Measurements from ENCODE around the gene CAPN3. TPM values are rescaled to one million over a fixed set of nuclear protein-coding genes. Genes with fewer than 3 reads are reported as not detected.

CAPN3 gene
- total and polyA plus RNA-seq, 2 donors (not counting 3 experiments of a cell fraction or from before 2014, with no cell fraction given), result 2.2 to 3.7 TPM

DNA sequence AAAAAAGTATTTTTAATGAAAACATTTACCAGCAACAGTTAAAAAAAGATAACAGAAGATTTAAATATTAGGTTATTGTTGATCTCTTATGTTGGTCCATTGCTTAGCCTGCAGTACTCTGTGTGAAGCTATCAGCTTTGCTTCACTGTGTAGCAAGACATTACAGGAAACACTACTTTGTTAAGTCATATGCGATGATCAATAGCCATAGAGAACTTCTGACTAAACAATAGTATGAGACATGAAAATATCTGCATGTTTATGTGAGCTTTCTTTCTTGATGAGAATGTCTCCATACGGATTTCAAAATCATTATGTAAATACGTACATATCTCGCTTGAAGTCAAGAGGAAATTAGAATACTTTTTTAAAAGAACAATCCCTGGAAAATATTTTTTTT lies 27.0 kb upstream of the CAPN3 start:
- dilution Hi-C loops (cut with MboI; ENCODE audit: extremely low pct_ligation_motif_present, low sequenced_read_pairs) (no loop called here), intact Hi-C loops (cut with micrococcal nuclease) (no loop called here)
- CTCF ChIA-PET, result interaction anchor here (1.4 to 1.6 kb wide), 2 partner anchors 24 to 26 kb away, joined by 3 read pairs; no protein-coding TSS in a partner anchor
- no TSS peak for BruUV-seq (replicated peaks)
- peak overlapping the region; percentile 8 for H3K27ac ChIP-seq (ENCODE audit: insufficient read depth, low read depth, low read length)
- H3K9me1 ChIP-seq (replicated peaks; ENCODE audit: control insufficient read depth, extremely low read depth, insufficient read depth, low read length), result no peaks in the 10 kb centered on the region
- H3K4me3 ChIP-seq (replicated peaks in 1 of 3; ENCODE audit: insufficient read depth in 1 of 3, low read depth in 1 of 3, low read length in 3 of 3), result no peak overlapping the region
- H3K4me1 ChIP-seq (ENCODE audit: control insufficient read depth, extremely low read depth, insufficient read depth, low read length), result no peaks in the 10 kb centered on the region
- H3K4me2 ChIP-seq (ENCODE audit: insufficient read depth, low read length), result peak overlapping the region; percentile 10
- no peak overlapping the region for H2AFZ ChIP-seq (ENCODE audit: low read depth, low read length)
- FAIRE-seq, result no peak
- DNase-seq (ENCODE audit: low read depth, low spot score), result peak; percentile 41
- H3K9me3 ChIP-seq (replicated peaks; ENCODE audit: control insufficient read depth, insufficient read depth, low read length), result no peaks in the 10 kb centered on the region
- H3K79me2 ChIP-seq (ENCODE audit: control insufficient read depth, insufficient read depth, low read length), result no peaks in the 10 kb centered on the region
- H3K27me3 ChIP-seq (ENCODE audit: control insufficient read depth in 2 of 2, insufficient read depth in 2 of 2, low read length in 2 of 2), result no peaks in the 10 kb centered on the region
- H3K36me3 ChIP-seq (ENCODE audit: control insufficient read depth in 2 of 2, extremely low read depth in 1 of 2, insufficient read depth in 2 of 2, low read length in 2 of 2), result no peaks in the 10 kb centered on the region
- POLR2A ChIA-PET, result no interaction called here
- no peak overlapping the region for H3K9ac ChIP-seq (replicated peaks; ENCODE audit: extremely low read depth, insufficient read depth, low read length)
- TF ChIP-seq MYC (IDR thresholded peaks at IDR 0.05; ENCODE audit: low read depth, low read length) (no peak), GATA2 (IDR thresholded peaks at IDR 0.05; ENCODE audit: insufficient read depth, insufficient read length, low read depth, low read length) (no peak), EZH2 (IDR thresholded peaks at IDR 0.05; ENCODE audit: borderline replicate concordance, low read depth, low read length, severe bottlenecking) (no peak), JUN (IDR thresholded peaks at IDR 0.05; ENCODE audit: borderline replicate concordance, insufficient read depth, insufficient read length, low read depth) (peak; percentile 36), POLR2A (IDR thresholded peaks at IDR 0.05; ENCODE audit: low read depth, low read length) (no peak), FOS (IDR thresholded peaks at IDR 0.05; ENCODE audit: borderline replicate concordance, insufficient read depth, low read length) (peak; percentile 29)
- TF ChIP-seq, protein P1, sequence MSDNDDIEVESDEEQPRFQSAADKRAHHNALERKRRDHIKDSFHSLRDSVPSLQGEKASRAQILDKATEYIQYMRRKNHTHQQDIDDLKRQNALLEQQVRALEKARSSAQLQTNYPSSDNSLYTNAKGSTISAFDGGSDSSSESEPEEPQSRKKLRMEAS (IDR thresholded peaks at IDR 0.05; ENCODE audit: insufficient read depth, insufficient read length), result no peak
- no peaks in the 10 kb centered on the region for H4K20me1 ChIP-seq (replicated peaks; ENCODE audit: control insufficient read depth, extremely low read depth, insufficient read depth, low read length)

DNA sequence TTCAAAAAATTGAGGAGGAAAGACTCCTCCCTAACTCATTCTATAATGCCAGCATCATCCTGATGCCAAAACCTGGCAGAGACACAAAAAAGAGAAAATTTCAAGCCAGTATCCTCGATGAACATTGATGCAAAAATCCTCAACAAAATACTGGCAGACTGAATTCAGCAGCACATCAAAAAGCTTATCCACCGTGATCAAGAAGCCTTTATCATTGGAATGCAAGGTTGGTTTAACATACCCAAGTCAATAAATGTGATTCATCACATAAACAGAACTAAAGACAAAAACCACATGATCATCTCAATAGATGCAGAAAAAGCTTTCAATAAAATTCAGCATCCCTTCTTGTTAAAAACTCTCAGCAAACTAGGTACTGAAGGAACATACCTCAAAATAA lies 24.2 kb upstream of the CAPN3 start:
- H2AFZ ChIP-seq (ENCODE audit: low read depth, low read length), result no peak overlapping the region
- H3K4me3 ChIP-seq (replicated peaks in 1 of 3; ENCODE audit: insufficient read depth in 1 of 3, low read depth in 1 of 3, low read length in 3 of 3), result no peak overlapping the region
- POLR2A ChIA-PET, result no interaction called here
- DNase-seq (ENCODE audit: low read depth, low spot score), result no peak
- H3K9me1 ChIP-seq (replicated peaks; ENCODE audit: control insufficient read depth, extremely low read depth, insufficient read depth, low read length), result no peaks in the 10 kb centered on the region
- CTCF ChIA-PET, result no interaction called here
- H3K27me3 ChIP-seq (ENCODE audit: control insufficient read depth in 2 of 2, insufficient read depth in 2 of 2, low read length in 2 of 2), result no peaks in the 10 kb centered on the region
- TF ChIP-seq POLR2AphosphoS5 (IDR thresholded peaks at IDR 0.05; ENCODE audit: insufficient read depth, low read depth, low read length), result no peak
- TF ChIP-seq EZH2 (IDR thresholded peaks at IDR 0.05; ENCODE audit: borderline replicate concordance, low read depth, low read length, severe bottlenecking), result no peak
- TF ChIP-seq, protein P2, sequence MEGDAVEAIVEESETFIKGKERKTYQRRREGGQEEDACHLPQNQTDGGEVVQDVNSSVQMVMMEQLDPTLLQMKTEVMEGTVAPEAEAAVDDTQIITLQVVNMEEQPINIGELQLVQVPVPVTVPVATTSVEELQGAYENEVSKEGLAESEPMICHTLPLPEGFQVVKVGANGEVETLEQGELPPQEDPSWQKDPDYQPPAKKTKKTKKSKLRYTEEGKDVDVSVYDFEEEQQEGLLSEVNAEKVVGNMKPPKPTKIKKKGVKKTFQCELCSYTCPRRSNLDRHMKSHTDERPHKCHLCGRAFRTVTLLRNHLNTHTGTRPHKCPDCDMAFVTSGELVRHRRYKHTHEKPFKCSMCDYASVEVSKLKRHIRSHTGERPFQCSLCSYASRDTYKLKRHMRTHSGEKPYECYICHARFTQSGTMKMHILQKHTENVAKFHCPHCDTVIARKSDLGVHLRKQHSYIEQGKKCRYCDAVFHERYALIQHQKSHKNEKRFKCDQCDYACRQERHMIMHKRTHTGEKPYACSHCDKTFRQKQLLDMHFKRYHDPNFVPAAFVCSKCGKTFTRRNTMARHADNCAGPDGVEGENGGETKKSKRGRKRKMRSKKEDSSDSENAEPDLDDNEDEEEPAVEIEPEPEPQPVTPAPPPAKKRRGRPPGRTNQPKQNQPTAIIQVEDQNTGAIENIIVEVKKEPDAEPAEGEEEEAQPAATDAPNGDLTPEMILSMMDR (IDR thresholded peaks at IDR 0.05; ENCODE audit: extremely low read depth in 1 of 2, insufficient read depth in 1 of 2, low read depth in 1 of 2, low read length in 2 of 2), result no peak
- TF ChIP-seq FOS (IDR thresholded peaks at IDR 0.05; ENCODE audit: borderline replicate concordance, insufficient read depth, low read length), result no peak
- TF ChIP-seq GATA2 (IDR thresholded peaks at IDR 0.05; ENCODE audit: insufficient read depth, insufficient read length, low read depth, low read length), result no peak
- TF ChIP-seq MYC (IDR thresholded peaks at IDR 0.05; ENCODE audit: low read depth, low read length), result no peak
- TF ChIP-seq POLR2A (IDR thresholded peaks at IDR 0.05; ENCODE audit: low read depth, low read length), result no peak
- TF ChIP-seq, protein P1 (IDR thresholded peaks at IDR 0.05; ENCODE audit: insufficient read depth, insufficient read length), result no peak
- BruUV-seq (replicated peaks), result no TSS peak
- dilution Hi-C loops (cut with MboI; ENCODE audit: extremely low pct_ligation_motif_present, low sequenced_read_pairs) (no loop called here), intact Hi-C loops (cut with micrococcal nuclease) (no loop called here)
- H3K9ac ChIP-seq (replicated peaks; ENCODE audit: extremely low read depth, insufficient read depth, low read length), result no peak overlapping the region
- no peak for FAIRE-seq
- no peaks in the 10 kb centered on the region for H4K20me1 ChIP-seq (replicated peaks; ENCODE audit: control insufficient read depth, extremely low read depth, insufficient read depth, low read length)
- H3K36me3 ChIP-seq (ENCODE audit: control insufficient read depth in 2 of 2, extremely low read depth in 1 of 2, insufficient read depth in 2 of 2, low read length in 2 of 2), result no peaks in the 10 kb centered on the region
- H3K4me2 ChIP-seq (ENCODE audit: insufficient read depth, low read length), result no peak overlapping the region
- peaks cover 4% of the 10 kb centered on the region for H3K4me1 ChIP-seq (ENCODE audit: control insufficient read depth, extremely low read depth, insufficient read depth, low read length)
- no peak overlapping the region for H3K27ac ChIP-seq (ENCODE audit: insufficient read depth, low read depth, low read length)
- H3K9me3 ChIP-seq (replicated peaks; ENCODE audit: control insufficient read depth, insufficient read depth, low read length), result no peaks in the 10 kb centered on the region
- H3K79me2 ChIP-seq (ENCODE audit: control insufficient read depth, insufficient read depth, low read length), result no peaks in the 10 kb centered on the region

Measured in endothelial cell of umbilical vein (primary cell).